Renal cortex interstitium (tissue), 11 donors: ENCODE results near the gene EGFR. TPM values are rescaled to one million over a fixed set of nuclear protein-coding genes. Genes with fewer than 3 reads are reported as not detected.

Source experiments
- DNase-seq, 11 donors: peaks; one replicate each; pipeline ENCODE4 v3.0.0-alpha.2; 2013; ENCODE audit warnings: low read depth in 9 of 11, low spot score in 4 of 11; ENCODE audit errors: extremely low read depth in 1 of 11
- polyA plus RNA-seq, 3 donors: library from polyadenylated mRNA; unstranded; fragments of 120-200 nt; gene quantifications; one replicate each; pipeline ENCODE4 v1.2.1, GENCODE V29; 2013; ENCODE audit not compliant: insufficient read length in 3 of 3

Gene EGFR
- polyA plus RNA-seq, 3 donors = 29.9 to 33.1 (median 30.3) TPM

DNA sequence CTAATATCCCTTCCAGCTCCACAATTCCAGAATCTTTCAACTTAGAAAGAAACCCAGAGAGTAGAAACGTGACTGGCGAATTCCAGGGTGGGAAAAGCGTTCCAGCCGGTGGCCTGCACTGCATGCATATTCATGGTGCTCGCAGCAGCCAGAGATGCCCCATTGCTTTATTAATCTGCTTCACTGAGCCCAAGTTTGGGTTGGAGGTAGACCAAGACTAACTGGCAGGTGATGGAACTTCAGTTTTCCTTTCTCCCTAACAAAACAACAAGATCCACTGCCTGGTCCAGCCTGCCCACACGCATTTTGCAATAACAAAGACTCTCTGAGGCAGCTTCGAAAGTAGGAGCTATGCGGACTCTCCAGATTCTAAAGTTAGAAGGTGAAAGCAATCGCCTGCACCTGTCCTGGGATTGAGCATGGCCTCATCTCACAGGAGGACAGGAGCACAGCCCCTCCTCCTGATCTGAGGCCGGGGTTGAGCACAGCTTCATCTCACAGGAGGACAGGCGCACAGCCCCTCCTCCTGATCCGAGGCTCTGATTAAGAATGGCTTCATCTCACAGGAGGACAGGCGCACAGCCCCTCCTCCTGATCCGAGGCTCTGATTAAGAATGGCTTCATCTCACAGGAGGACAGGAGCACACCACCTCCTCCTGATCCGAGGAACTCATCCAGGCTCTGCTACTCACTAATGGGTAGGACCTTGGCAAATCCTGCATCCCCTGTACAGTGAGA is 218.5 kb downstream of the EGFR start:
- no peak for DNase-seq

DNA sequence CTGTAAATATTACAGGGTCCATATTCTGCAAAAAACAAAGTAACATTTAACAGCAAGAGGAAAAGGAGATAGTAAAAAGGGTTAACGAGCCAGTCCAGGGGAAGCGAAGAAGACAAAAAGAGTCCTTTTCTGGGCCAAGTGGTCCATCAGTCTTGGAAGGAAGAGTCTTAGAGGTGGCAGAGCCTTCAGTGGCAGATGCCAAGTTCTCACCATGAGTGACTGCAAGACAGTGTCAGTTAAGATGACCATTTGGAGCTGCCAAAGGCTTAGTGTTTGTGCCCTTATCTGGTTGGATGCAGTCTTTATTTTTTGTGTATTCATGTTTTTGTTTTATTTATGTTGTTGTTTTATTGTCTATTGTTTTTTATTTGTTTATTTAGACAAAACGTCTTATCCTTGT is 220.6 kb downstream of the EGFR start:
- DNase-seq = no peak

DNA sequence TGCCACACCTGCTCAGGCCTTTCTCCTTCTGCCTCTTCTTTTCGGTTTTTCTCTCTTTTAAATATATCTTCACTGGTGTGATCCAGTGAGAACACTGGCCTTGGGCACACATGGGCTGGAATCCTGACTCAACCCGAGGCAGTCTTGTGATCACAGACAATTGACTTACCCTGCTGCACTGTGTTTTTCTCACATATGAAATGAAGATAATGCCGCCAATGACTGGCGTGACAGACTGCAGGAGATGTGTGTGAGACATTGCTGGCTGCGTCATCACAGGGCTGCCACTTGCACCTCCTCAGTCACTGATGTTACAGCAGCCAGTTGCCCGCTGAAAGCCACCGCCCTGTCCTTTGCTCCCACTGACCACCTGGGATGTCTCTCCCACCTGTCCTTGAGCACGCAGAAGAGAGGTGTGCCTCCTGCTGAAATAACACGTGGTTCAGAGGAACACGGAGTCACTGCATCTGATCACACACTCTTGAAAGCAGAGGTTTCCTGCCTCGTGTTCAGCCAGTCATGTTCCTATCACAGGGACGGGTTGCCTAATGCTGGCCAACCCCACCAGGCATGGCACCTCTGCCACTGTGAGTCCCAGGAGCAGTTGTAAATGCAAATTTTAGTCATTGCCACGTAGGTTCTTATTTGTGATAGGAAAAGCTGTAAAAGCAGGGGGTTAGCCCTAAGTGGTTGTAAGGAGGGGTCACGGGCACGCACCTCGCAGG is 221.8 kb downstream of the EGFR start:
- no peak for DNase-seq

DNA sequence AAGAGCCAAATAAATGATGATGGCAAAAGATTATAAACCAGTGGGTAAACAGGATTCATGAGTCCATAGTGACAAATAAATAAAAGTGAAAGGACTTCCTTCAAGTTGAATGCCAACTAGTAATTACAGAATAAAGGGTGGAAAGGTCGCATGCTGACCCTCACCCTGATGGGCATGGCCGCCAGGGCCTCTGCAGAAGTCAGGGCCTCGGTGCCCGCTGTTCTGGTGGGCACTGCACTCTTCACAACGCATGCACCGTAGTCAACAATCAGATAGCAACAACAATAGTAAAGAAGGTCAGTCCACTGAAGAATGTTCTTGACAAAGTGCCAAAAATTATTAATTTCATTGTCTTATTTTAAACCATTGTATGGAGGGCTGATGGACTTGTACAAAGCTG is 223.1 kb downstream of the EGFR start:
- no peak for DNase-seq

DNA sequence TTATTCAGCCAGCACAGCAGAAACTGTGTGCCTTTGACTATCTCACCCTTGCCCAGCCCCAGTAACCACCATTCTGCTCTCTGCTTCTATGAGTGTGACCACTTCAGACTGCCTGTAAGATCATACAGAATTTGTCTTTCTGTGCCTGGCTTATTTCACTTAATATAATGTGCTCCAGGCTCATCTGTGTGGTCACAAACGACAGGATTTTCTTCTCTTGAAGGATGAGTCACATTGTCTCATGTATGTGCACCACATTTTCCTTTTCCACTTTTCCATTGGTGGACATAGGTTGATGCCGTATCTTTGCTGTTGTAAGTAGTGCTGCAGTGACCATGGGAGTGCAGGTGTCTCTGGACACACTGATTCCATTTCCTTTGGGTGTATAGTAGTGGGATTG is 223.8 kb downstream of the EGFR start:
- DNase-seq = no peak

DNA sequence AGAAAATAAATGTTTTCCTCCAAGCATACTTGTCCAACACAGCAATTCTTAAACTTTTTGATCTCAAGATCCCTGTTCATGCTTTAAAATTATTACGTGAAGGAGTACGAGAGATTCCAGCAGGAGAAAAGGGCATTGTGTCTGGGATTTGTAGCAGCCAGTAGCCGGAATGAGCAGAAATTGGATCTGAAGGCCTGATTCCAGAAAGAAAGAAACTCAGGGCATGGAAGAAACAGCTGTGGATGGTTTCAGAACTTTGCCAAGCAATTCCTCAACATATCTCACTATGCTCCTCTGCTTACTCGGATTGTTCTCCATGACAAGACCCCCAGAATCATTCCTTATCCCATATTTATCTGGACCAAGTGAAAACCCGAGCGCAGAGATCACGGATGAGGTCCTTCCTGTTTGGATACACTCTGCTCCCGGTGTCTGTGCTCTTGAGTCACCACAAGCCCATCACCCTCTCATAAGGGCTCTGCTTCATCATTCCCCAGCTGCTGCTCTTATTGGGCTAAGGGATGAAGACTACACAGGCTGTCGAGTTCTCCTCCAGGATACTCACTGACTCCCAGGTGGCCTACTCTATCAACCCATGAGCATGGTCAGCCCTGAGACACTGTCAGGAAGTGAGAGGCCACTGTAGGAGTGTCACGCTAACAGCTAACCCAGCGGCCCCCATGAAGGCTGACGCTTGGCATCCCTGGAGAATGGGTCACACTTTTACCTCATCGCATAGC is 225.4 kb downstream of the EGFR start:
- DNase-seq = no peak

DNA sequence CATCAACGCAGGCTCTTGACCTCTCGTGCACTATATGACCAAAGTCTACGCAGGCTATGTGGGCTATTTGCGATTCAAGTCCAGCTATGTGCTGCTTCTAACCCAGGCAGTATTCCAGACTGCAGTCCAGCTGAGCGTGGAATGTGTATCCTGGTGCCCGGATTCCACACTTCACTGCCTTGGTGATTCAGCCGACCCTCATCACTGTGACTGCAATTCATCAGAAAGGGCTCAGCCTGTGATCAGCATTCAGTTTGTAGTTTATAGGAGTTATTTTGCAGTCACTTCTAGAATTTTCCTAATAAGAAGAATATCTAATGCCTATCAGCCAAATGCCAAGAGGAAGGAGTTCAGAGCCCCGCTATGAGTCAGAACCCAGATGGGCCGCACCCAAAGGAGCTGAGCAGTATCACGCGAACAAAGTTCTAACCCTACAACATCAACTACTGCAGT is 226.5 kb downstream of the EGFR start:
- no peak for DNase-seq

DNA sequence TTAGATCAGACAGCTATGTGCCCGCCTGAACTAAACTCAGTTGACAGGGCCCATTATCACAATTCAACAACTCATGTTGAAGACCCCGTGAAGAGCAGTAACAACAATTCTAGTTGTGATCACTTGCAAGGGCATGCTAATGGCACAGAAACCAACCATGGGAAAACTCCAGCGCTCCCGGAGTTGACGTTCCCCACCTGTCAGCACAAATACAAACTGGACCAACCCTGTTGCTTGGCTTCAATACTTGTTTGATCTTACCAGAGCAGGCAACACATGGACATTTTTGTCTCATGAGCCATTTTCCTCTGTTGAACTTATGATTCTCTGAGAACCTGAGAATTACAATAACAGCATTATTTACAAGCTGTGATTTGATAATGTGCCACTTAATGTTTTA is 227.4 kb downstream of the EGFR start:
- DNase-seq = no peak

DNA sequence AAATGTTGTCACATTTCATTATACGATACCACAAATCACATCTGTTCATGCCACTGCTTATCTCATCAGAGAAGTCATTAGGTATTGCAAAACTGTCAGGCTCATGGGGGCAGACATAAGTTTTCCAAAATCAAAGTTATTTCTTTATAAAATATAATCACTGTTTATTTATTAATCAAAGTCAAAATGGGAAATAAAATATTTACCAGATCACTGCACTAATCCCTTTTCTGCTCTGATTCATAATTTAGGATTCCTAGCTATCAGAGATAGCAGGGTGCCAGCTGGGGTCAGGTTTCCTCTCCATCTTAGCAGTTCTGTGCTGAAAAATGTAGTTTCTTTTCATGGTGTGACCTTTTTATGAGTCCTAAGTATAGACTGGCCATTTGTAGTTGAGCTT is 228.6 kb downstream of the EGFR start:
- DNase-seq = no peak

DNA sequence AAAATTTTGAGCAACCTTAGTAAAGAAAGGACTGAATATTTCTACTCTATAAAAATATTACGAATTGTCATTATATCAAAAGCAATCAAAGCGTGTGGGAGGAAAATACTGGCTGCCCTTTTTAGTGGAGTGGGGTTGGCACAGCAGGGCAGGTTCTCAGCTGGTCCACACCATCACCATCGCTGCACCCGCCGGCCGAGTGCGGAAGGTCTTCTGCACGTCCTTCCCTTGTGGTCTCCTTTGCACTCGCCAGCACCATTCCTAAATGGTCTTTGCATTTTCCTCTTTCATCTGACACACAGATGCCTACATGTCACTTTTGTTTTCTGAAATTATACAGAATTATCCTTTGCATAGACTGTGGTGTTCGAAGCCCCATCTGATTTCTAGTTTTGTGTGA is 229.7 kb downstream of the EGFR start:
- no peak for DNase-seq

DNA sequence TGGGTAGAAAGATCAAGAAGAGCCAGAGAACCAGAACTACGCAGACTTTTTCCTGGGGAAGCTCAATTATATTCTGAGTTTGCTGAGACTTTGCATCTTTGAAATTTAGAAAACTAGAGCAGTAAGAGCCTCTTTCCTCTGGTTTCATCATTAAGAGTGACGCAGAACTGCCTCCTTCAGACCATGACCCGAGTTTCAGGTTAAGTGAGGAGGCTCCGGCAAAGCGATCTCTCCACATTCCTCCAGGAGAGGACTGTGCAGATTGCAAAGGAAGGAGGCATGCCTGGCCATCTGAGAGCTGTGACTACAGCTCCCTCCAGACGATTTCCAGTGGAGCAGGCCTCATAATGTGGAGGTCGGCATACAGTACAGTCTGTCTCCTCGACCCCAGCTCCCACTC is 230.5 kb downstream of the EGFR start:
- DNase-seq = no peak

DNA sequence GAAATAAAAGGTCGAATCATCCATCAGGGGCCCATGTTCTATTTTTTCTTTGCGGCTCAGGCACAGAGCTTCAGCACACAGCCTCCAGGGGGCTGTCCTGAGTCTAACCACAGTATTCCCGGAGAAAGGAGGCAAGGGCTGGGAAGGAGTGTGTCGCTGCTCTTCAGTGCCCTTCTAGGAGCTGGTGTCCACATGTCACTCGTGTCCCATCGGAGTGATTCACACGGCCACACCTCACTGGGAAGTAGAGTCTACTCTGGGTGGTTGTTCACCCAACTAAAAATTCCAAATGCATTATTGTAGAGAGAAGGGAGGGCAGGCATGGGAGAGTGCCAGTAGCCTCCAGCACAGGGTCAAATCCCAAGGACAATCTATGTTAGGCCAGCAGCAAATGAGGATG is 231.5 kb downstream of the EGFR start:
- DNase-seq = no peak

DNA sequence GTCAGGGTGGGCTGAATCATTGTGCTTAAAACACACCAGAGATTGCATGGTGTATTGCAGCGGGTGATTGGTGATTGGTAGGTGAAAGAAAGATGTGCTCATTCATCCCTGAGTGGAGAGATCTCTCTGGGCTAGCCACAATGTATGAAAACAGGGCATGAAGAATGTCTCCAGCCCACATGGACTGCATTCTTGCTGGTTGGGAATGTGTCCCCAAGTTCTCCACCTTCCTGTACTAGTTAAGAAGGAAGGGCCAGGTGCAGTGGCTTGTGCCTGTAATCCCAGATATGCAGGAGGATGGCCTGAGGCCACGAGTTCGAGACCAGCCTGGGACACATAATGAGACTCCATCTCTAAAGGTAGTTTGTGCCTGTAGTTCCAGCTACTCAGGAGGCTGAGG is 232.5 kb downstream of the EGFR start:
- DNase-seq = no peak

DNA sequence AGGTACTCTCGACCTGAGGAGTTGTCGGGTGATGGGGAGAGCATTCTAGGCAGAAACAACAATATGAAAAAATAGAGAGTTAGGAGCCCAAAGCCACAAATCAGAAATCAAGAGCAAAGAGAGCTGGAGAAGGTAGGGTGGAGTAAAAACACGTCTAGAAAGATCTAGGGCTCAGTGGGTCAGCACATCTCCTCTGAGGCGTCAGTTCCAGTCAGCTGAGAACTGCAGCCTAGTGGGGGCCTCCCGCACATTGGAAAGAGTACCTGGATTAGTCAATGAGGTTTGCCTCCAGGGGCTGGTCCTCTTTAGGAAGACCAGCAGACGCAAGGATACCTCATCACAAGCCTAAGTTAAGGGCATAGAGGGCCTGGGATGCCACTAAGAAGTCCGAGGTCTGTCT is 233.1 kb downstream of the EGFR start:
- DNase-seq = no peak

DNA sequence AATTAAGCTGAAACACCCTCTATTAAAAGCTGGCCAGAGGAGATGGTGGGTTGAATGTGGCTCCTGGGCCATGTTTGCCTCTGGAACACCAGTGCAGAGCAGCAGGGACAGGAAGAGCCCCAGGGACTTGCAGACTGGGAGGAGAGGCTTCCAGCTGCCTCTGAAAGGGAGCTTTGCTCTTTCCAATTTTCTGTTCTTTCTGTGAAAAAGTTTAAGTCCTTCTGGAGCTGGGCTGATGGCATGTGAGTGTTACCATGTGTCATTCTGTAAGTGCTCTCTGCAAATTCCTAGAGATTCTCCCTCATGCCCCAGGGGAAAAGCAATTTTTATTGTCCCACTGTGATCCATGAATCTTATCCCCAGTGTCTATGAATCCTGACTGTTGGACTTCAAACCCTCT is 233.6 kb downstream of the EGFR start:
- DNase-seq = peak in 2 of 11 donors; percentile 7 to 8

DNA sequence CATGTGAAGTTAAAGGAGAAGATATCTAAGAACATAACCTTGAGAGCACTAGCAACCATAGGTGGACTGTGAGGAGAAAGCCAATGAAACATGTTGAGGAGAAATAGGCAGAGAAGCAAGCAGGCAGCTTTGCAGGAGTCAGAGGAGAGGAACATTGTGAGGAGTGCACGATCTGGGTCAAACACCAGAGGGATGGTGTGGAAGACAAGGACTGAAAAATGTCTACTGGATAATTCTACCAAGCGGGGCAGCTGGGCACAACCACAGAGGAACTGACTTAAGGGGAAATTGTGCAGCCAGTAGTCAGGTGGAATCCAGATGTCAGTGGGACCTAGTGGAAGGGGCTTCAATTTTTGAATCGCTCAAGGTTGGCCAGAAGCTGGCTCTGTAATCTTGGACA is 234.4 kb downstream of the EGFR start:
- DNase-seq = no peak

DNA sequence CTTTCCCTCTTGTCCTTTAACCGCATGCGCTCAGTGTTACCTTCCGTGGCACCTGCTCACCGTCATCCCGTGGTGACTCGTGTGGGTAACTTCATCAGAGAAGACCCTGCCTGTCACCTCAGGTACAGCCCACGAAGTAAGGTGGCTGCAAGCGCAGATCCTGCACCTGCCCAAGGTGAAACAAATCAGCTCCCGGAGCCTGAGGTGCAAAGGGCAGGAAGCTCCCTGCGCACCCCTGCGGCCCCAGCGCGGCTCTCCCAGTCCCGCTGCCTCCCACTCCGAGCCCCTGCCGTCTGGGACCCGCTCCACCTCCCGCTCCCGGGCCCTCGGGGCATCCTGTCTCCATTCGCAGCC is 235.4 kb downstream of the EGFR start:
- no peak for DNase-seq

DNA sequence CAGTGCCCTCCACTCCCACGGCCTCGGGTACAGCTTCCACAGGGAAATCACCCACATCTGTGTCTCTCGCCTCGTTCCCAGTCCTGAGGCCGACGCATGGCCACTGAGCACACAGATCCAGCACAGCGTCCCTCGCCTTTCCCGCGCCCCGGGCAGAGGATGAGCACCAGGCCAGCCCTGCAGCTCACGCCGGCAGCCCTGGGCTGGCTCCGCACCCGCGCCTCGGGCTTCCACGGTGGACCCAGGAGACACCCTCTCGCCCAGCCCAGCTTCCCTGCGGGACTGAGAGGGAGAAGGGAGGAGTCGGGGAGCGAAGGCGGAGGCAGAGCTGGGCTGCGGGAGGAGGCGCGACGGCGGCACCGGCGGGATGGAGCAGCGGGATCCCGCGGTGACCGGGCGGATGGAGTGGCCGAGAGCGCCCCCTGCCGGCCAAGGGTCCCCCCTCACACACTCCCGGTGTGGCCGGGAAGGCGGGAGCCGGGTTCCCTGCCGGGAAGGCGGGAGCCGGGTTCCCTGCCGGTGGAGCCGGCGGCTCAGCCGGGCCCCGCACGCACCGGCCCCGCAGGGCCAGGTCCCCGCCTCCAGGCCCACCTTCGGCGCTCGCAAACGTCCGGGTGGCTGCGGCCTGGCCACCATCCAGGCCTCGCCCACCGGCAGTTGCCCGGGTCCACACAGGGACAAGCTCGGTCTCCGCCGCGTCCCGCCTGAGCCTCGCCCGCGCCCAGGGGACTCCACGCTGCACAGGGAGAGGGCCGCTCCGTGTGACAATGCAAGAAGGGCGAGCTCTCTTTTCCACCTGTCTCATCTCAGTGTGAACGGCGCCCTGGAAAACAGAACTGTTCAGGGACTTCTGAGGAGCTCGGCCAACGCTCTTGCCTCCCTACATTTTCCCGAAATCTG is 236.0 kb downstream of the EGFR start:
- DNase-seq = peak; percentile 56 to 83 (median 73)
